Muscle layer of colon (tissue), 2 donors: Measurements from ENCODE around the gene SYDE2.
"Not testable (repeated sequence)": the region's sequence is repeated elsewhere in the genome, so short reads cannot be mapped to it uniquely, and the experiment has no call there.

Source experiments
- H3K27ac ChIP-seq: one replicate; pipeline ENCODE4 v1.7.0; 2013; ENCODE audit warnings: low read depth, mild to moderate bottlenecking, low read length, moderate library complexity
- H3K27me3 ChIP-seq, 2 donors: one replicate each; pipeline ENCODE4 v1.7.0; 2013; ENCODE audit warnings: low read length in 2 of 2, mild to moderate bottlenecking in 2 of 2; ENCODE audit not compliant: insufficient read depth in 2 of 2, control insufficient read depth in 1 of 2
- H3K36me3 ChIP-seq: one replicate; pipeline ENCODE4 v1.7.0; 2013; ENCODE audit warnings: mild to moderate bottlenecking, low read length; ENCODE audit not compliant: insufficient read depth
- H3K4me1 ChIP-seq: one replicate; pipeline ENCODE4 v1.7.0; 2013; ENCODE audit warnings: mild to moderate bottlenecking, low read length; ENCODE audit not compliant: insufficient read depth
- H3K4me3 ChIP-seq, 2 donors: one replicate each; pipeline ENCODE4 v1.7.0; 2013; ENCODE audit warnings: low read length in 2 of 2, low read depth in 1 of 2, mild to moderate bottlenecking in 1 of 2, moderate library complexity in 1 of 2
- H3K9ac ChIP-seq: one replicate; pipeline ENCODE4 v1.7.0; 2013; ENCODE audit warnings: low read length
- H3K9me3 ChIP-seq: one replicate; pipeline ENCODE4 v1.7.0; 2013; ENCODE audit warnings: mild to moderate bottlenecking, low read length
- donor health status: abdominal sarcoma.
- donor health status: Adenocarcinoma of cecum.

SYDE2 gene

GRCh38 chr1:85153149-85153891, 47.5 kb downstream of the SYDE2 start:
- Histone ChIP-seq H3K9ac (no peak overlapping the region), H3K4me3 (no peak overlapping the region), H3K27me3 (no peaks in the 10 kb centered on the region), H3K9me3 (no peaks in the 10 kb centered on the region), H3K4me1 (peaks cover 13% of the 10 kb centered on the region), H3K27ac (no peak overlapping the region), H3K36me3 (no peaks in the 10 kb centered on the region)

DNA sequence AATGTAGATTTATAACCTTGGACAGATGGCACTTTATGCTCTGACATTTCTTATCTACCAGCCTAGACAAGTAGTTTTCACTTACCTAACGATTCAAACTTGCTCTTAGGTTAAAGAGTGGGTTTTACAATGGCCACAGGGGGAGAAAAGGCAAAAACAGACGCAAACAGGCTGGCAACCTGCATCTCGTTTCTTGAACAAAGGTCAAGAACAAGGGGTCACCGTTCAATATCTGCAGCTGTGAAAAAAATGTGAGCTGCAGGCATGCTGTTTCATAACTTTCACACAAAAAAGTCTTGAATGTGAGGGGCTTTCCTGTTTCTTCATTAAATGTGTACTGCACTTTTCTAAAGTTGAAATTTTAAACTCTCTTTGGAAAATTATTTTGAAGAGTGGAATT, 49.4 kb downstream of the SYDE2 start:
- no peak overlapping the region for H3K9ac ChIP-seq
- H3K4me3 ChIP-seq: no peak overlapping the region
- no peak overlapping the region for H3K27ac ChIP-seq
- H3K9me3 ChIP-seq: no peaks in the 10 kb centered on the region
- no peaks in the 10 kb centered on the region for H3K36me3 ChIP-seq
- peaks cover 13% of the 10 kb centered on the region for H3K4me1 ChIP-seq
- no peaks in the 10 kb centered on the region for H3K27me3 ChIP-seq

GRCh38 chr1:85149805-85150204, 51.0 kb downstream of the SYDE2 start:
- no peak overlapping the region for H3K4me3 ChIP-seq
- H3K4me1 ChIP-seq: peaks cover 13% of the 10 kb centered on the region
- H3K36me3 ChIP-seq: no peaks in the 10 kb centered on the region
- no peaks in the 10 kb centered on the region for H3K27me3 ChIP-seq
- no peak overlapping the region for H3K27ac ChIP-seq
- H3K9ac ChIP-seq: no peak overlapping the region
- no peaks in the 10 kb centered on the region for H3K9me3 ChIP-seq

DNA sequence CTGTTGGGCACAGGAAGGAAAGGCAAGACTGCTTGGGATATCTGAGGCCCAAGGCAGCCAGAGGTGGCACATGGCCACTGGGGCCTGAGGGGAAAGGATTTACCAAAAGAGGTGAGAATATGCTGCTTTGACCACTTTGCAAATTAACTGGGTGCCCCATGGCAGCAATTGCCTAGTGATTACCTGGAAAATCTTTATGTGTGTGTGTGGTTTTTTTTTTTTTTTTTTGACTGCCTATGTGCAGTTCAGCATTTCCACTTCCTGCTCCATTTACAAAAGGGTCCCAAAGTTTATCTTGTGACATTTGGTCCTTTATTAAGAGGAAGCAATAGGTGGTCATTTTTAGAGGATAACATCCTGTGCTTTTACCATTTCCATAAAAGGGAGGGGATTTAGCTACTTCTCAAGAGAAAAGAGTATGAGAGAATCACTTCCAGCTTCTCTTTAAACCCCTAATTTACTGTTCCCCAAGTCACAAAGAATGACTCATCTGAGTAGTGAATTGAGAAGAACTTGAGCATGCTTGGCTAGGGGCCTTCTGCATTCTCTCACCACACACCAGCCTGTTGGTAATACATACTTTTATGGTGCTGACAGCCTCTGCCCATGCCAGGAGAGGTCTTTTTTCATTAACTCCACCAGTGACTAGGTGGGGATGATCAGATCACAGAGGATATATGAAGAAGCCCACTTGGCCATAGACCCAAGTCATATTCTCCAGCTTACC, 52.1 kb downstream of the SYDE2 start:
- Histone ChIP-seq H3K36me3 (no peaks in the 10 kb centered on the region), H3K27me3 (no peaks in the 10 kb centered on the region), H3K27ac (no peak overlapping the region), H3K9ac (no peak overlapping the region), H3K4me3 (no peak overlapping the region), H3K9me3 (no peaks in the 10 kb centered on the region), H3K4me1 (peaks cover 13% of the 10 kb centered on the region)

DNA sequence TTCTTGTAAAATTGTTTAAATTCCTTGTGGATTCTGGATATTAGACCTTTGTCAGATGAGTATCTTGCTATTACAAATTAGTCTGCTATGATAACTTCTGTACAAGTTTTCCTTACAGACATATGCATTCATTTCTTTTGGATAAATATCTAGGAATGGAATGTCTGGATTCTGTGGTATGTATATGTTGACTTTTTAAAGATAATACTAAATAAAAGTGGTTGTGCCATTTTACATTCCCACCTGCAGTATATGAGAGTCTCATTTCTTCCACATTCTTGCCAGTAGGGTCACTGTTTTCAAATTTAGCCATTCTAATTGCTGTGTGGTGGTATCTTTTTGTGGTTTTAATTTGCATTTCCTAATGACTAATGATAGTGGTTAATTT, 53.9 kb downstream of the SYDE2 start:
- Histone ChIP-seq H3K9ac (no peak overlapping the region), H3K4me3 (no peak overlapping the region), H3K27me3 (no peaks in the 10 kb centered on the region), H3K36me3 (no peaks in the 10 kb centered on the region), H3K27ac (no peak overlapping the region), H3K9me3 (no peaks in the 10 kb centered on the region), H3K4me1 (peaks cover 13% of the 10 kb centered on the region)

DNA sequence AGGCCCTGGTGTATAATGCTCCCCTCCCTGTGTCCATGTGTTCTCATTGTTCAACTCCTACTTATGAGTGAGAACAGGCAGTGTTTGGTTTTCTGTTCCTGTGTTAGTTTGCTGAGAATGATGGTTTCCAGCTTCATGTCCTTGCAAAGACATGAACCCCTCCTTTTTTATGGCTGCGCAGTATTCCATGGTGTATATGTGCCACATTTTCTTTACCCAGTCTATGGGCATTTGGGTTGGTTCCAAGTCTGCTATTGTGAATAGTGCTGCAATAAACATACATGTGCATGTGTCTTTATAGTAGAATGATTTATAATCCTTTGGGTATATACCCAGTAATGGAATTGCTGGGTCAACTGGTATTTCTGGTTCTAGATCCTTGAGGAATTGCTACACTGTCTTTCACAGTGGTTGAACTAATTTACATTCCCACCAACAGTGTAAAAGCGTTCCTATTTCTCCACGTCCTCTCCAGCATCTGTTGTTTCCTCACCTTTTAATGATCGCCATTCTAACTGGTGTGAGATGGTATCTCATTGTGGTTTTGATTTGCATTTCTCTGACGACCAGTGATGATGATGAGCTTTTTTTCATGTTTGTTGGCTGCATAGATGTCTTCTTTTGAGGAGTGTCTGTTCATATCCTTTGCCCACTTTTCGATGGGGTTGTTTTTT, 54.4 kb downstream of the SYDE2 start:
- H3K4me3 ChIP-seq, H3K27ac ChIP-seq, H3K9ac ChIP-seq, H3K27me3 ChIP-seq, H3K9me3 ChIP-seq, H3K36me3 ChIP-seq: not testable (repeated sequence)
- peaks cover 13% of the 10 kb centered on the region for H3K4me1 ChIP-seq

DNA sequence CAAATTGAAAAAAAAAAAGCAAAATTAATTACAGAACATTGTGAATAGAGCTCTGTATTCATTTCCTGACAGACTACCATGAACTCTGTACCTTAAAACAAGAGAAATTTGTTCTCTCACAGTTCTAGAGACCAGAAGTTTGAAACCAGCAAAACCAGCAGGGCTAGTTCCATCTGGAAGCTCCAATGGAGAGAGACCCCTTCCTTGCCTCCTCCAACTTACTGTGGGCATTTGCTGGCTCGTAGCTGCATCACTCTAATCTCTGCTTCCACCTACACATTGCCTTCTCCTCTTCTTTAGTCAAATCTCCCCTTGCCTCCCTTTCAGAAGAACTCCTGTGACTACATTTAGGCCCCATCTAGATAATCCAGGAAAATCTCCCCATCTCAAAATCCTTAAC, 56.5 kb downstream of the SYDE2 start:
- Histone ChIP-seq H3K4me3 (no peak overlapping the region), H3K4me1 (peaks cover 6% of the 10 kb centered on the region), H3K27me3 (no peaks in the 10 kb centered on the region), H3K36me3 (no peaks in the 10 kb centered on the region), H3K9ac (no peak overlapping the region), H3K27ac (no peak overlapping the region), H3K9me3 (no peaks in the 10 kb centered on the region)

GRCh38 chr1:85142753-85143152, 58.1 kb downstream of the SYDE2 start:
- H3K27ac ChIP-seq: no peak overlapping the region
- no peak overlapping the region for H3K4me3 ChIP-seq
- no peak overlapping the region for H3K9ac ChIP-seq
- no peaks in the 10 kb centered on the region for H3K4me1 ChIP-seq
- no peaks in the 10 kb centered on the region for H3K36me3 ChIP-seq
- H3K9me3 ChIP-seq: no peaks in the 10 kb centered on the region
- H3K27me3 ChIP-seq: no peaks in the 10 kb centered on the region

DNA sequence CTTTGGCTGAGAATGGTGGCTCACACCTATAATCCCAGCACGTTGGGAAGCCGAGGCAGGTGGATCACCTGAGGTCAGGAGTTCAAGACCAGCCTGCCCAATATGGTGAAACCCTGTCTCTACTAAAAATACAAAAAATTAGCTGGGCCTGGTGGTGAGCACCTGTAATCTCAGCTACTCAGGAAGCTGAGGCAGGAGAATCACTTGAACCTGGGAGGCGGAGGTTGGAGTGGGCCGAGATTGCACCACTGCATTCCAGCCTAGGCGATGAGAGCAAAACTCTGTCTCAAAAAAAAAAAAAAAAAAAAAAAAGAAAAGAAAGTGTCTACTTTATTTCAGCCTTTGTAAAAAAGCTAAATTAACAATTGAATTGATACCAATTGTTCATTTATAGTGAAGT, 62.4 kb downstream of the SYDE2 start:
- not testable (repeated sequence) for H3K9me3 ChIP-seq, H3K4me1 ChIP-seq, H3K27ac ChIP-seq, H3K9ac ChIP-seq, H3K36me3 ChIP-seq, H3K4me3 ChIP-seq, H3K27me3 ChIP-seq

- Histone ChIP-seq H3K4me1 (no peaks in the 10 kb centered on the region), H3K9me3 (no peaks in the 10 kb centered on the region), H3K9ac (no peak overlapping the region), H3K36me3 (no peaks in the 10 kb centered on the region), H3K4me3 (no peak overlapping the region), H3K27me3 (no peaks in the 10 kb centered on the region), H3K27ac (no peak overlapping the region)
Measured at GRCh38 chr1:85137660-85138059, 63.2 kb downstream of the SYDE2 start.

DNA sequence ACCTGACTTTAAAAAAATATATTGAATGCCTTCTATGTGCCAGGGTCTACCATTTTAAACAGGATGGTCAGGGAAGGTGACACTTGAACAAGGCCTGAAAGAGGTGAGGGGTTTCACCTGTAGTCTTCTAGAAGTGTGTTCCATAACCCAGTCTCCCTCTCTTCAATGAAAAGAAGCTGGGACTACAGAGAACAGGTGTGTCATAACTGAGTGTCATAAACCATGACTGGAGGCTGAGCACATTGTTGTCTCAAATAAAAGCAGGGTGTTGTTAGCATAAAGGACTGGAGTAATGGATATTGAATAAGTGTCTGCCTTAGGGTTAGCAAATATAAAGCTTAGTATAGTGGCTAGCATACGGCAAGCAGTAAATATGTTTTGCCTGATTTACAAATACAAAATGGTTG, 65.4 kb downstream of the SYDE2 start:
- H3K27ac ChIP-seq: no peak overlapping the region
- H3K36me3 ChIP-seq: no peaks in the 10 kb centered on the region
- no peak overlapping the region for H3K4me3 ChIP-seq
- H3K4me1 ChIP-seq: no peaks in the 10 kb centered on the region
- H3K9ac ChIP-seq: no peak overlapping the region
- no peaks in the 10 kb centered on the region for H3K27me3 ChIP-seq
- H3K9me3 ChIP-seq: no peaks in the 10 kb centered on the region
